ENCODE measurements around the gene RSU1.
"Not testable (repeated sequence)": the region's sequence is repeated elsewhere in the genome, so short reads cannot be mapped to it uniquely, and the experiment has no call there.

RSU1 gene

DNA sequence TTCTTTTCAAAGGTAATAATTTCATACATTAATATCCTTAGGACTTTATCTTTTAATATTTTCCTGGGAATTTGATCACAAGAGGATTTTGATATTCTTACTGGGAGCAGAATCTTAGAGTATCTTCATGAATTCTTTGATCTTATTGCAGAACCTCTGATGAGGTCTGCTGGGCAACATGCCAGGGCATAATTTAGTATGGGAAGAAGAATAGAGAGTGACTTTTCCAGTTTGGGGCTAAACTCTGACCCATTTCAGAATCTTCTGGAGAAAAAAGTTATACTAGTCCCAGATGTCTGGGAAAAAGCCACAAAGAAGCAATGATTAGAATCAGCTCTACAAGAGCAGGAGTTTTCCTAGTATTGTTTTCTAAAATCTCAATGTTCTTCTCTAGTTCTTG is 28.0 kb upstream of the RSU1 start:
- Histone ChIP-seq H2AFZ (ENCODE audit: low read depth, low read length) (no peak overlapping the region), H3K4me1 (ENCODE audit: insufficient read depth, low read length) (peaks cover 10% of the 10 kb centered on the region), H3K9me3 (ENCODE audit: low read length) (no peaks in the 10 kb centered on the region), H3K4me3 (ENCODE audit: low read length) (no peak overlapping the region), H3K36me3 (ENCODE audit: insufficient read depth, low read length) (no peaks in the 10 kb centered on the region), H3K27me3 (ENCODE audit: insufficient read depth, low read length) (no peaks in the 10 kb centered on the region)

DNA sequence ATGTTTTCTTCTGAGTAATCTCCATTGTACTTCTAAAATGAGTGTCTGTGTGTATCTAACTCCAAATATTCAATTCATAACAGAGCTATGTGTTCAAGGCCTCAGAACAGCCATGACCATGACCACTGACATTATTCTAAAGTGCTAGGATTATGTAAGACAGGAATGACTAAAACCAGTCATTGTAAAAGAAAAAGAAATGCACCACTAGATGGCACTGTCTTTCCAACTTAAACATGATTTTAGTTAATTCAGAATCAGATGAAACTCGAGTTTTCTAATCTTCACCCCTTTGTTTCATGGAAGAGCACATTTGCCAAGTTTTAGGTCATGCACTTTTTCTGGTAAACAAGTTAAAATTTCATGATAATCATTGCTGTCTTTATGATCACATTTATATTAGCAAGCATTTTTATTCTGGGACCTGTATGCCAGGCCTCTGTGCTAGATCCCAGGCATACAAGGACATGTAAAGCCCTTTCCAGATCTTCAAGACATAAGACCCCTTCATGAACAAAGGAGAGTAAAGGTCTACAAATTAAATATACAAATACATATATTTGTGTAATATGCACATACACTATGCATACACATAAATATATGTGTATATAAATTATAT is 26.1 kb upstream of the RSU1 start:
- peaks cover 10% of the 10 kb centered on the region for H3K4me1 ChIP-seq (ENCODE audit: insufficient read depth, low read length)
- H3K4me3 ChIP-seq (ENCODE audit: low read length), result no peak overlapping the region
- no peak overlapping the region for H2AFZ ChIP-seq (ENCODE audit: low read depth, low read length)
- no peaks in the 10 kb centered on the region for H3K36me3 ChIP-seq (ENCODE audit: insufficient read depth, low read length)
- H3K27me3 ChIP-seq (ENCODE audit: insufficient read depth, low read length), result no peaks in the 10 kb centered on the region
- no peaks in the 10 kb centered on the region for H3K9me3 ChIP-seq (ENCODE audit: low read length)

DNA sequence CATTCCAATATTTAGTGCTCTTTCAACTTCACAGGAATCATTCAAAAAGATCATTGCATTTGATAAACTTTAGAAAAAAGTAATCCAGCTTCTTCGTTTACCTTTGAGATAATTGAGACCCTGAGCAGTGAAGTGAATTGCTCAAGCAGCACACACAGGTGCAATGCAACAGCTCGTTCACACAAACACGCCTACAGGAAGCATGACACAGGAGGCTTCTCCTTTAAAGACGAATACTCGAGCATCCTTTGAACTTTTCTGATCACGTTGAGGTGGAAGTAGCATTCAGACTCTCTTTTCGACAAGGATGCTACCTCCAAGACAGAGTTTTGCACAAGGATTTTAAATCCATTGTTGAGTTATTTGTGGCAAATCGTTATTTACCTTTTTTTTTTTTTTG is 18.0 kb upstream of the RSU1 start:
- no peaks in the 10 kb centered on the region for H3K27me3 ChIP-seq (ENCODE audit: insufficient read depth, low read length)

GRCh38 chr10:16832351-16833080 is 15.3 kb upstream of the RSU1 start:
- H3K4me3 ChIP-seq (ENCODE audit: low read length), result no peak overlapping the region
- H3K27me3 ChIP-seq (ENCODE audit: insufficient read depth, low read length), result no peaks in the 10 kb centered on the region
- H3K36me3 ChIP-seq (ENCODE audit: insufficient read depth, low read length), result no peaks in the 10 kb centered on the region
- H3K4me1 ChIP-seq (ENCODE audit: insufficient read depth, low read length), result no peaks in the 10 kb centered on the region
- no peak overlapping the region for H2AFZ ChIP-seq (ENCODE audit: low read depth, low read length)
- no peaks in the 10 kb centered on the region for H3K9me3 ChIP-seq (ENCODE audit: low read length)

More for the DNA sequence above, 18.0 kb upstream of the RSU1 start:
- Histone ChIP-seq H3K36me3 (ENCODE audit: insufficient read depth, low read length) (no peaks in the 10 kb centered on the region), H3K4me3 (ENCODE audit: low read length) (no peak overlapping the region), H3K9me3 (ENCODE audit: low read length) (no peaks in the 10 kb centered on the region), H2AFZ (ENCODE audit: low read depth, low read length) (no peak overlapping the region), H3K4me1 (ENCODE audit: insufficient read depth, low read length) (no peaks in the 10 kb centered on the region)

- no peaks in the 10 kb centered on the region for H3K4me1 ChIP-seq (ENCODE audit: insufficient read depth, low read length)
- no peaks in the 10 kb centered on the region for H3K9me3 ChIP-seq (ENCODE audit: low read length)
- no peaks in the 10 kb centered on the region for H3K36me3 ChIP-seq (ENCODE audit: insufficient read depth, low read length)
- no peak overlapping the region for H3K4me3 ChIP-seq (ENCODE audit: low read length)
- H3K27me3 ChIP-seq (ENCODE audit: insufficient read depth, low read length), result no peaks in the 10 kb centered on the region
- no peak overlapping the region for H2AFZ ChIP-seq (ENCODE audit: low read depth, low read length)
Observed at GRCh38 chr10:16828701-16829175, 11.5 kb upstream of the RSU1 start.

GRCh38 chr10:16828114-16828568 is 10.9 kb upstream of the RSU1 start:
- no peak overlapping the region for H2AFZ ChIP-seq (ENCODE audit: low read depth, low read length)
- H3K27me3 ChIP-seq (ENCODE audit: insufficient read depth, low read length), result no peaks in the 10 kb centered on the region
- H3K9me3 ChIP-seq (ENCODE audit: low read length), result peaks cover 2% of the 10 kb centered on the region
- H3K4me3 ChIP-seq (ENCODE audit: low read length), result no peak overlapping the region
- H3K4me1 ChIP-seq (ENCODE audit: insufficient read depth, low read length), result no peaks in the 10 kb centered on the region
- H3K36me3 ChIP-seq (ENCODE audit: insufficient read depth, low read length), result no peaks in the 10 kb centered on the region

DNA sequence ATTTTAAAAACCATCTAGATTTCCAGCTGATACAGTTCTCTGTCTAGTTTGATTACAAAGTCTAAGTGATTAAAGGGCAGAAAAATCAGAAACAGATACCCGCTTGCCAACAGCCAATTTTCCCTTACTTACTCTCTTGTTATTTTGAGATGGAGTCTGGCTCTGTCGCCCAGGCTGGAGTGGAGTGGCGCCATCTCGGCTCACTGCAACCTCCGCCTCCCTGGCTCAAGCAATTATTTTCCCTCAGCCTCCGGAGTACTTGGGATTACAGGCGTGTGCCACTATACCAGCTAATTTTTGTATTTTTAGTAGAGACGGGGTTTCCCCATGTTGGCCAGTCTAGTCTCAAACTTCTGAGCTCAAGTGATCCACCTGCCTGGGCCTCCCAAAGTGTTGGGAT is 10.2 kb upstream of the RSU1 start:
- H3K9me3 ChIP-seq (ENCODE audit: low read length); H3K4me3 ChIP-seq (ENCODE audit: low read length); H2AFZ ChIP-seq (ENCODE audit: low read depth, low read length); H3K27me3 ChIP-seq (ENCODE audit: insufficient read depth, low read length); H3K36me3 ChIP-seq (ENCODE audit: insufficient read depth, low read length); H3K4me1 ChIP-seq (ENCODE audit: insufficient read depth, low read length): not testable (repeated sequence)

DNA sequence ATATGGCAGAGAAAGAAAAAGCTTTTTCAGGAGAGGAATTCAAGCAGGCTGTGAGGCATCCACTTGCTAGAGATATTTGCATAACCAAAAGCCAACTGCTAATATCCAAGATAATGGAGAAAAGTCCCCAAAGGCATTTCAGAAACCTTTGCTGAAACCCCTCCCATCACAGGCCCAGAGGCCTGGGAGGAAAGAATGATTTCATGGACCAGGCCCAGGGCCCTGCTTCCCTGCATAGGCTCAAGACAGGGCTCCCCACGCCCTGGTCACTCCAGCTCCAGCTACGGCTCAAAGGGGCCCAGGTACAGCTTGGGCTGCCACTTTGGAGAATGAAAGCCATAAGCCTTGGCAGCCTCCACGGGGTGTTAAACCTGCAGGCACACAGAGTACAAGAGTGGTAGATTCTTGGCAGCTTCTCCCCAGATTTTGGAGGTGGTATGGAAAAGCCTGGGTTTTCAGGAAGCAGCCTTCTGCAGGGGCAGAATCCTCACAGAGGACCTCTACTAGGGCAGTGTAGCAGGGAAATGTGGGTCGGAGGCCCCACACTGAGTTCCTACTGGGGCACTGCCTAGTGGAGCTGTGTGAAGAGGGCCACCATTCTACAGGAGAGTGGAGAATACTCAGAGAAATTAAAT is 5.6 kb upstream of the RSU1 start:
- Histone ChIP-seq H3K4me3 (ENCODE audit: low read length) (no peak overlapping the region), H3K9me3 (ENCODE audit: low read length) (peaks cover 15% of the 10 kb centered on the region)

GRCh38 chr10:16822027-16822426 is 4.8 kb upstream of the RSU1 start:
- H3K36me3 ChIP-seq (ENCODE audit: insufficient read depth, low read length), result no peaks in the 10 kb centered on the region
- H3K27me3 ChIP-seq (ENCODE audit: insufficient read depth, low read length), result no peaks in the 10 kb centered on the region
- no peak overlapping the region for H3K4me3 ChIP-seq (ENCODE audit: low read length)
- H2AFZ ChIP-seq (ENCODE audit: low read depth, low read length), result no peak overlapping the region
- H3K9me3 ChIP-seq (ENCODE audit: low read length), result peaks cover 15% of the 10 kb centered on the region
- peaks cover 4% of the 10 kb centered on the region for H3K4me1 ChIP-seq (ENCODE audit: insufficient read depth, low read length)

More for the DNA sequence above, 5.6 kb upstream of the RSU1 start:
- H2AFZ ChIP-seq (ENCODE audit: low read depth, low read length), result no peak overlapping the region
- H3K36me3 ChIP-seq (ENCODE audit: insufficient read depth, low read length), result no peaks in the 10 kb centered on the region
- peaks cover 4% of the 10 kb centered on the region for H3K4me1 ChIP-seq (ENCODE audit: insufficient read depth, low read length)
- no peaks in the 10 kb centered on the region for H3K27me3 ChIP-seq (ENCODE audit: insufficient read depth, low read length)

DNA sequence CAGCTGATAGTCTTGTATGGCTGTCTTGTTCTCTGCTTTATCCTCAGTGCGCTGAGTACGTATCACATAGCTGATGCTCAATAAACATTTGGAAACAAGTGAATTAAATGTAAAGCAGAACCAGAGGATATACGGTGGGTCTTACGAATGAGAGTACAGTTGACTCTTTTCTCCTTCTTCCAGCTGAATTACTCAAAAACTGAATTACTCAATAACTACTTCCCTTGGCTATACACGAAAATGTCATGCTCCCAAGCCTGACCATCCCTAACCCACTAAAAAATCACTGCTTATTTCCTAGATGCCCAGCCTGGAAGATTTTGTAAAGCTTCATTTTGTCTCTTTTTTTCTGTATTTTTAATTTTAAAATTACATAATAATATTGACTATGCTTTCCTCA is 3.2 kb upstream of the RSU1 start:
- no peak overlapping the region for H2AFZ ChIP-seq (ENCODE audit: low read depth, low read length)
- H3K4me3 ChIP-seq (ENCODE audit: low read length), result no peak overlapping the region
- no peaks in the 10 kb centered on the region for H3K36me3 ChIP-seq (ENCODE audit: insufficient read depth, low read length)
- H3K9me3 ChIP-seq (ENCODE audit: low read length), result peaks cover 15% of the 10 kb centered on the region
- H3K4me1 ChIP-seq (ENCODE audit: insufficient read depth, low read length), result peaks cover 12% of the 10 kb centered on the region
- no peaks in the 10 kb centered on the region for H3K27me3 ChIP-seq (ENCODE audit: insufficient read depth, low read length)

DNA sequence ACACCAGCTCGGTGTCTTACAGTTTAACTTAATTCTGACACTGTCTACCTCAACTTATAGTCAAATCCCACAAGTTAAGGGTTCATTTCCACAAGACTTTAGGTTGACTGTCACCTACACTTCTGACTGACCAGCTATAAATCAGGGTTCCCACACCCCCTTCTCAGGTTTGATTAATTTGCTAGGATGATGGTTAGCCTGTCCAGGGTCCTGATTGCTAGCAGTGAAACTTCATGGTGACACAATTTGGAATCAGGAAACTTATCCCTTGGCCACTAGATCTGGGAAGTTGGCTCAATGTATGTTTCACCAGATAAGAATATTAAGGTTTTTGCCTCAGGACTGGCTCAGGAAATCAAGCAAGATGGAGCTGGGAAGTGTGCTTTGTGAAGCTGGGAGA is 2.8 kb upstream of the RSU1 start:
- no peak overlapping the region for H2AFZ ChIP-seq (ENCODE audit: low read depth, low read length)
- H3K27me3 ChIP-seq (ENCODE audit: insufficient read depth, low read length), result no peaks in the 10 kb centered on the region
- peaks cover 12% of the 10 kb centered on the region for H3K4me1 ChIP-seq (ENCODE audit: insufficient read depth, low read length)
- H3K9me3 ChIP-seq (ENCODE audit: low read length), result peaks cover 15% of the 10 kb centered on the region
- no peak overlapping the region for H3K4me3 ChIP-seq (ENCODE audit: low read length)
- H3K36me3 ChIP-seq (ENCODE audit: insufficient read depth, low read length), result no peaks in the 10 kb centered on the region

DNA sequence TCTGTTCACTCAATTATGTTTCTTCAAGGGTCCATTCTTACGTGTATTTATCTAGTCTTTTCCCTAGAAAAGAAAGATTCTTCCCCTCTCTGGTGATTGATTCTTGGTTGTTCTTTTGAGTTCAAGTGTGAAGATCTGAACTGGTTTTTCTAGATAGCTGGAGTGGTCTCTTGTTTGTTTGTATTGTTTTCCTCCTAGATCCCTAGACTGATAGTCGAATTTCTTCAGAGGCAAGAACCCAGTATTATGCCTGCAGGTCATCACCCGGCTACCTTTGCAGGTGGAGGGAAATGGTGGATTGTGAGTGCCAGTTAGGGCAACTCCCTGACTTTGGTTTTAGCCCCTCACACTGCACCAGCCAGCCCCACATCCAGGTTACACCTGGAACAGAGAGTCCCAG is 2.2 kb upstream of the RSU1 start:
- Histone ChIP-seq H3K36me3 (ENCODE audit: insufficient read depth, low read length) (no peaks in the 10 kb centered on the region), H3K4me1 (ENCODE audit: insufficient read depth, low read length) (peaks cover 12% of the 10 kb centered on the region), H3K9me3 (ENCODE audit: low read length) (peaks cover 15% of the 10 kb centered on the region), H3K4me3 (ENCODE audit: low read length) (no peak overlapping the region), H3K27me3 (ENCODE audit: insufficient read depth, low read length) (no peaks in the 10 kb centered on the region), H2AFZ (ENCODE audit: low read depth, low read length) (no peak overlapping the region)

- Histone ChIP-seq H3K36me3 (ENCODE audit: insufficient read depth, low read length) (no peaks in the 10 kb centered on the region), H3K4me1 (ENCODE audit: insufficient read depth, low read length) (peaks cover 12% of the 10 kb centered on the region), H3K4me3 (ENCODE audit: low read length) (no peak overlapping the region), H3K27me3 (ENCODE audit: insufficient read depth, low read length) (no peaks in the 10 kb centered on the region), H3K9me3 (ENCODE audit: low read length) (peaks cover 15% of the 10 kb centered on the region), H2AFZ (ENCODE audit: low read depth, low read length) (no peak overlapping the region)
Observed at GRCh38 chr10:16819026-16819425, 1.8 kb upstream of the RSU1 start.

Measured in neuron (in vitro differentiated cells).